H1 (cell line): ENCODE measurements around the gene ABCA2. TPM values are rescaled to one million over a fixed set of nuclear protein-coding genes. Genes with fewer than 3 reads are reported as not detected.
"Not testable (repeated sequence)": the region's sequence is repeated elsewhere in the genome, so short reads cannot be mapped to it uniquely, and the experiment has no call there.

Source experiments
- CTCF ChIA-PET: fragments of 300-600 bp; sonication (Branson Sonifier 250); formaldehyde crosslinking; loops from one replicate; lab custom pipeline; 2021; ENCODE audit not compliant: partially characterized antibody; lab: Charles Lee
- POLR2A ChIA-PET: fragments of 300-600 bp; sonication (Branson Sonifier 250); formaldehyde crosslinking; loops from one replicate; lab custom pipeline; 2021; ENCODE audit warnings: inconsistent platforms; ENCODE audit not compliant: partially characterized antibody; lab: Charles Lee
- DNase-seq, 2 experiments: peaks; one replicate each; pipeline versions ENCODE4 v3.0.0 to v3.0.0-alpha.2; 2010 to 2022; ENCODE audit warnings: low spot score in 2 of 2, low read depth in 1 of 2, mixed read lengths in 1 of 2
- FAIRE-seq: peaks from 2 replicates; lab custom pipeline; 2011; peaks lifted over from hg19 to GRCh38; lab: Jason Lieb, UNC
- H2AFZ ChIP-seq: 2 replicates; pipeline ENCODE4 v1.8.1; 2012; ENCODE audit warnings: low read length, inconsistent platforms
- H2AK5ac ChIP-seq: 2 replicates; pipeline ENCODE4 v1.6.1; 2013; ENCODE audit warnings: low read depth, low read length
- H2BK120ac ChIP-seq: replicated peaks from 2 replicates; pipeline ENCODE3; 2013; ENCODE audit warnings: low read depth, low read length, inconsistent platforms
- H2BK12ac ChIP-seq: 2 replicates; pipeline ENCODE4 v1.6.1; 2013; ENCODE audit warnings: low read depth, low read length
- H2BK15ac ChIP-seq: 2 replicates; pipeline ENCODE4 v1.6.1; 2013; ENCODE audit warnings: low read length
- H2BK20ac ChIP-seq: 2 replicates; pipeline ENCODE4 v1.6.1; 2013; ENCODE audit warnings: low read length
- H2BK5ac ChIP-seq: 2 replicates; pipeline ENCODE4 v1.6.1; 2013; ENCODE audit warnings: low read depth, low read length
- H3K14ac ChIP-seq: 2 replicates; pipeline ENCODE4 v1.6.1; 2013; ENCODE audit warnings: inconsistent platforms; ENCODE audit not compliant: insufficient read length
- H3K18ac ChIP-seq: 2 replicates; pipeline ENCODE4 v1.6.1; 2013; ENCODE audit warnings: low read length; ENCODE audit errors: extremely low read depth
- H3K23ac ChIP-seq: 2 replicates; pipeline ENCODE4 v1.6.1; 2013; ENCODE audit warnings: inconsistent platforms; ENCODE audit not compliant: insufficient read length
- H3K23me2 ChIP-seq: 2 replicates; pipeline ENCODE4 v1.6.1; 2013; ENCODE audit warnings: low read depth, low read length
- H3K27ac ChIP-seq: 2 replicates; pipeline ENCODE4 v1.6.1; 2011; ENCODE audit warnings: low read depth, low read length, inconsistent platforms
- H3K27me3 ChIP-seq, 4 experiments: replicated peaks in 1 of 4; 1 replicate in 1 of 4; 2 replicates in 3 of 4; pipeline versions ENCODE4 v1.6.1 to v1.8.1; 2011 to 2013; ENCODE audit warnings: low read length in 3 of 4, mild to moderate bottlenecking in 3 of 4, inconsistent platforms in 2 of 4, mixed read lengths in 2 of 4, moderate library complexity in 1 of 4; ENCODE audit not compliant: control insufficient read depth in 3 of 4, insufficient read depth in 3 of 4; ENCODE audit errors: extremely low read depth in 1 of 4
- H3K36me3 ChIP-seq, 4 experiments: 2 replicates each; pipeline versions ENCODE4 v1.6.1 to v1.8.1; 2011 to 2013; ENCODE audit warnings: mild to moderate bottlenecking in 4 of 4, low read length in 3 of 4, moderate library complexity in 2 of 4, control low read depth in 1 of 4, inconsistent platforms in 1 of 4; ENCODE audit not compliant: insufficient read depth in 4 of 4, control insufficient read depth in 2 of 4
- H3K4ac ChIP-seq: replicated peaks from 2 replicates; pipeline ENCODE3; 2013; ENCODE audit warnings: low read length, low read depth, mixed read lengths, inconsistent platforms; ENCODE audit not compliant: insufficient read length
- H3K4me1 ChIP-seq, 4 experiments: replicated peaks in 1 of 4; 1 replicate in 1 of 4; 2 replicates in 3 of 4; pipeline versions ENCODE4 v1.6.1 to v1.8.1; 2011 to 2013; ENCODE audit warnings: low read length in 3 of 4, inconsistent platforms in 2 of 4, mixed read lengths in 1 of 4; ENCODE audit not compliant: insufficient read depth in 4 of 4, control insufficient read depth in 3 of 4
- H3K4me2 ChIP-seq, 2 experiments: 2 replicates each; pipeline versions ENCODE4 v1.6.1 to v1.8.1; 2011 to 2013; ENCODE audit warnings: low read depth in 2 of 2, low read length in 2 of 2, control low read depth in 1 of 2, inconsistent platforms in 1 of 2, mild to moderate bottlenecking in 1 of 2; ENCODE audit not compliant: insufficient read depth in 1 of 2
- H3K4me3 ChIP-seq, 4 experiments: fragments of 200-600, 300-600 bp in 1 of 4; sonication (generic), shearing (Covaris generic), sonication (Bioruptor Twin) in 1 of 4; 2 replicates each; pipeline versions ENCODE4 v1.5.1 to v1.8.1; 2011 to 2016; ENCODE audit warnings: low read length in 4 of 4, low read depth in 3 of 4, control low read depth in 2 of 4, inconsistent platforms in 2 of 4, mild to moderate bottlenecking in 2 of 4, mixed read lengths in 1 of 4, moderate library complexity in 1 of 4; ENCODE audit not compliant: insufficient read depth in 2 of 4; ENCODE audit errors: extremely low read depth in 1 of 4
- H3K56ac ChIP-seq: replicated peaks from 2 replicates; pipeline ENCODE3; 2013; ENCODE audit warnings: low read depth, mild to moderate bottlenecking, mixed read lengths, low read length, inconsistent platforms; ENCODE audit not compliant: insufficient read length
- H3K79me1 ChIP-seq: 2 replicates; pipeline ENCODE4 v1.6.1; 2013; ENCODE audit warnings: low read depth, low read length, control low read depth
- H3K79me2 ChIP-seq, 2 experiments: 2 replicates each; pipeline versions ENCODE4 v1.6.1 to v1.8.1; 2012 to 2013; ENCODE audit warnings: low read length in 2 of 2, mild to moderate bottlenecking in 2 of 2, inconsistent platforms in 1 of 2; ENCODE audit not compliant: insufficient read depth in 2 of 2, control insufficient read depth in 1 of 2
- H3K9ac ChIP-seq, 4 experiments: replicated peaks in 1 of 4; 1 replicate in 1 of 4; 2 replicates in 3 of 4; pipeline versions ENCODE4 v1.6.1 to v1.8.1; 2011 to 2013; ENCODE audit warnings: low read depth in 3 of 4, low read length in 3 of 4, control low read depth in 2 of 4, mild to moderate bottlenecking in 2 of 4, moderate library complexity in 2 of 4, inconsistent platforms in 1 of 4; ENCODE audit errors: extremely low read depth in 1 of 4
- H3K9me3 ChIP-seq, 2 experiments: 2 replicates each; pipeline versions ENCODE4 v1.6.1 to v1.8.1; 2012 to 2013; ENCODE audit warnings: mild to moderate bottlenecking in 2 of 2, moderate library complexity in 2 of 2, control low read depth in 1 of 2, inconsistent platforms in 1 of 2, low read depth in 1 of 2, low read length in 1 of 2, mixed read lengths in 1 of 2; ENCODE audit not compliant: insufficient read depth in 2 of 2
- H4K20me1 ChIP-seq, 2 experiments: replicated peaks in 1 of 2; 2 replicates each; pipeline versions ENCODE3 to v1.8.1; 2011 to 2013; ENCODE audit warnings: inconsistent platforms in 2 of 2, low read length in 2 of 2, mild to moderate bottlenecking in 1 of 2; ENCODE audit not compliant: insufficient read depth in 2 of 2, control insufficient read depth in 1 of 2
- H4K5ac ChIP-seq: 2 replicates; pipeline ENCODE4 v1.6.1; 2013; ENCODE audit warnings: low read length, low read depth, mixed read lengths, inconsistent platforms; ENCODE audit not compliant: insufficient read length
- H4K8ac ChIP-seq: 2 replicates; pipeline ENCODE4 v1.8.0; 2013; ENCODE audit warnings: mild to moderate bottlenecking, moderate library complexity, low read length, inconsistent platforms; ENCODE audit not compliant: insufficient read depth; ENCODE audit errors: extremely low read depth
- H4K91ac ChIP-seq: replicated peaks from 2 replicates; pipeline ENCODE3; 2013; ENCODE audit warnings: low read length, mixed read lengths, inconsistent platforms; ENCODE audit not compliant: insufficient read length
- RAD21 ChIP-seq, 2 experiments: IDR thresholded peaks in 1 of 2; conservative IDR thresholded peaks in 1 of 2; 2 replicates each; pipeline ENCODE4 v1.6.1; 2011; ENCODE audit warnings: low read depth in 2 of 2, low read length in 2 of 2, improper control_type of control experiment in 1 of 2, inconsistent platforms in 1 of 2, mild to moderate bottlenecking in 1 of 2, moderate library complexity in 1 of 2
- WGBS, 2 experiments: shearing (Covaris generic) in 1 of 2; methylation state at CpG; one replicate each; pipeline versions ENCODE4 v1.1.6 to v1.1.7; 2013 to 2015; ENCODE audit warnings: low lambda C conversion rate in 2 of 2, mixed read lengths in 2 of 2, inconsistent platforms in 1 of 2, low coverage in 1 of 2, missing lambda C conversion rate in 1 of 2; ENCODE audit not compliant: insufficient replicate concordance in 2 of 2, insufficient coverage in 1 of 2, insufficient read length in 1 of 2; ENCODE audit errors: extremely low coverage in 1 of 2, missing lambda C conversion rate in 1 of 2; 5-methylcytosine and 5-hydroxymethylcytosine counted together
- polyA plus RNA-seq, 7 experiments: library from polyadenylated mRNA; depleted of rRNA in 3 of 7; stranded (reverse) in 5 of 7; unstranded in 2 of 7; fragments of >200 nt in 5 of 7; fragments of 200-250 nt in 2 of 7; gene quantifications; 1 replicate in 5 of 7; 2 replicates in 1 of 7; 4 replicates in 1 of 7; pipeline versions ENCODE4 v1.2.1 to v1.2.3, GENCODE V29; 2011 to 2013; ENCODE audit warnings: missing spikeins in 2 of 7, mixed read lengths in 2 of 7
- total RNA-seq: library from RNA; stranded (reverse); fragmentation: NEBNext Ultra II Directional; extraction: Animal tissue kit (Norgen Biotek cat#: 25700); gene quantifications from 2 replicates; pipeline ENCODE4 v1.2.1, GENCODE V29; 2021
- TF ChIP-seq, protein P1 (sequence below), 3 experiments: IDR thresholded peaks; 1 replicate in 2 of 3; 2 replicates in 1 of 3; pipeline versions ENCODE4 v1.5.1 to v1.6.1; 2011; ENCODE audit warnings: low read length in 3 of 3, mild to moderate bottlenecking in 3 of 3, inconsistent platforms in 2 of 3, low read depth in 1 of 3, moderate library complexity in 1 of 3; ENCODE audit not compliant: insufficient read depth in 1 of 3; ENCODE audit errors: control extremely low read depth in 1 of 3

The ABCA2 gene
- total and polyA plus RNA-seq, 2 of the 8 experiments (the other 6 are each of a cell fraction or from before 2014, with no cell fraction given): 12.5 to 14.3 TPM

DNA sequence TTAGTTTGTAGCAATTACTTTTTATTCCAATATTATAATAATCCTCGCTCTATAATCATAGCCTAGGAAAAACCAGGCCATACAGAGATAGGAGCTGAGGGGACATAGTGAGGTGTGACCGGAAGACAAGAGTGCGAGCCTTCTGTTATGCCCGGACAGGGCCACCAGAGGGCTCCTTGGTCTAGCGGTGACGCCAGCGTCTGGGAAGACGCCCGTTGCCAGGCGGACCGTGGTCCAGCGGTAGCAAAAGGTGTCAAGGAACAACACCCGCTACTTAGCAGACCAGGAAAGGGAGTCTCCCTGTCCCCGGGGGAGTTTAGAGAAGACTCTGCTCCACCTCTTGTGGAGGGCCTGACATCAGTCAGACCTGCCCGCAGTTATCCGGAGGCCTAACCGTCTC, 23.8 kb downstream of the ABCA2 start:
- H3K23me2 ChIP-seq, H2BK120ac ChIP-seq, FAIRE-seq, H3K4me1 ChIP-seq, H2AK5ac ChIP-seq, H3K23ac ChIP-seq, H4K91ac ChIP-seq, H4K5ac ChIP-seq, H3K18ac ChIP-seq, POLR2A ChIA-PET, H2BK20ac ChIP-seq, H3K56ac ChIP-seq, H3K79me1 ChIP-seq, H4K8ac ChIP-seq, H3K36me3 ChIP-seq, H3K4me3 ChIP-seq, H3K9ac ChIP-seq, H4K20me1 ChIP-seq, H2AFZ ChIP-seq, H3K14ac ChIP-seq, H3K27me3 ChIP-seq, H3K27ac ChIP-seq, H2BK12ac ChIP-seq, H3K4ac ChIP-seq, H2BK5ac ChIP-seq, H3K79me2 ChIP-seq, H2BK15ac ChIP-seq, H3K4me2 ChIP-seq: not testable (repeated sequence)
- 53% methylated on average over 17 of the region's 17 CpGs; no CpG with 5 or more reads in 1 of the 2 experiments for WGBS, 2 experiments
- DNase-seq: peak in 1 of 2 experiments; percentile 75
- peaks cover 0 to 10% of the 10 kb centered on the region in 2 experiments; a peak in 1 of 4 replicates for H3K9me3 ChIP-seq
- CTCF ChIA-PET: interaction anchor here (0.7 to 3.5 kb wide), 12 partner anchors 11 to 200 kb away, joined by 3 to 19 read pairs (median 4); no protein-coding TSS in a partner anchor
- peak; percentile 24 to 26; a peak in 2 of 4 replicates for TF ChIP-seq RAD21 (IDR thresholded peaks at IDR 0.05 in 1 of 2, conservative IDR thresholded peaks at IDR 0.05 in 1 of 2; ENCODE audit: low read depth in 2 of 2, low read length in 2 of 2)
- TF ChIP-seq, protein P1, sequence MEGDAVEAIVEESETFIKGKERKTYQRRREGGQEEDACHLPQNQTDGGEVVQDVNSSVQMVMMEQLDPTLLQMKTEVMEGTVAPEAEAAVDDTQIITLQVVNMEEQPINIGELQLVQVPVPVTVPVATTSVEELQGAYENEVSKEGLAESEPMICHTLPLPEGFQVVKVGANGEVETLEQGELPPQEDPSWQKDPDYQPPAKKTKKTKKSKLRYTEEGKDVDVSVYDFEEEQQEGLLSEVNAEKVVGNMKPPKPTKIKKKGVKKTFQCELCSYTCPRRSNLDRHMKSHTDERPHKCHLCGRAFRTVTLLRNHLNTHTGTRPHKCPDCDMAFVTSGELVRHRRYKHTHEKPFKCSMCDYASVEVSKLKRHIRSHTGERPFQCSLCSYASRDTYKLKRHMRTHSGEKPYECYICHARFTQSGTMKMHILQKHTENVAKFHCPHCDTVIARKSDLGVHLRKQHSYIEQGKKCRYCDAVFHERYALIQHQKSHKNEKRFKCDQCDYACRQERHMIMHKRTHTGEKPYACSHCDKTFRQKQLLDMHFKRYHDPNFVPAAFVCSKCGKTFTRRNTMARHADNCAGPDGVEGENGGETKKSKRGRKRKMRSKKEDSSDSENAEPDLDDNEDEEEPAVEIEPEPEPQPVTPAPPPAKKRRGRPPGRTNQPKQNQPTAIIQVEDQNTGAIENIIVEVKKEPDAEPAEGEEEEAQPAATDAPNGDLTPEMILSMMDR (IDR thresholded peaks at IDR 0.05; ENCODE audit: control extremely low read depth in 1 of 3, insufficient read depth in 1 of 3, low read depth in 1 of 3, low read length in 3 of 3): peak in 2 of 3 experiments; percentile 26 to 30; a peak in 2 of 4 replicates
